GM23338 (cell line): Measurements from ENCODE around the gene UBL7. TPM values are rescaled to one million over a fixed set of nuclear protein-coding genes. Genes with fewer than 3 reads are reported as not detected.

Experiments used
- ATAC-seq: fragments of 200-7000 bp; cut with Tn5 transposase; 3 replicates; pipeline ENCODE4 v1.9.1; 2020
- DNase-seq: peaks from one replicate; pipeline ENCODE4 v3.0.0-alpha.2; 2015; ENCODE audit warnings: low spot score
- H2AFZ ChIP-seq: fragments of 200-600 bp; sonication (generic); 2 replicates; pipeline ENCODE4 v1.8.0; 2016; ENCODE audit warnings: antibody characterized with exemption, mild to moderate bottlenecking, moderate library complexity
- H3F3A ChIP-seq: fragments of 200-600 bp; sonication (generic); replicated peaks from 2 replicates; pipeline ENCODE4 v1.8.0; 2017; ENCODE audit warnings: antibody characterized with exemption, mixed run types, low read depth
- H3K27ac ChIP-seq: fragments of 200-600 bp; sonication (generic); 2 replicates; pipeline ENCODE4 v1.6.1; 2016; ENCODE audit warnings: low read depth
- H3K27me3 ChIP-seq: fragments of 200-600 bp; sonication (generic); 2 replicates; pipeline ENCODE4 v1.8.0; 2016; ENCODE audit warnings: mild to moderate bottlenecking, mixed run types, moderate library complexity; ENCODE audit not compliant: insufficient read depth
- H3K36me3 ChIP-seq: fragments of 200-600 bp; sonication (generic); 2 replicates; pipeline ENCODE4 v1.8.0; 2016; ENCODE audit warnings: mild to moderate bottlenecking; ENCODE audit not compliant: insufficient read depth
- H3K4me1 ChIP-seq: fragments of 200-600 bp; sonication (generic); 2 replicates; pipeline ENCODE4 v1.8.0; 2016; ENCODE audit warnings: mild to moderate bottlenecking, moderate library complexity; ENCODE audit not compliant: insufficient read depth
- H3K4me2 ChIP-seq: fragments of 200-600 bp; sonication (generic); 2 replicates; pipeline ENCODE4 v1.7.1; 2017; ENCODE audit warnings: mixed run types
- H3K4me3 ChIP-seq: fragments of 200-600 bp; sonication (generic); 2 replicates; pipeline ENCODE4 v1.6.1; 2016; ENCODE audit warnings: mixed run types
- H3K79me2 ChIP-seq: fragments of 200-600 bp; sonication (generic); replicated peaks from 2 replicates; pipeline ENCODE4 v1.8.0; 2017; ENCODE audit warnings: mild to moderate bottlenecking; ENCODE audit not compliant: insufficient read depth
- H3K9me2 ChIP-seq: fragments of 200-600 bp; sonication (generic); 2 replicates; pipeline ENCODE4 v1.8.0; 2017; ENCODE audit not compliant: insufficient read depth
- H4K20me1 ChIP-seq: fragments of 200-600 bp; sonication (generic); replicated peaks from 2 replicates; pipeline ENCODE4 v1.8.0; 2017; ENCODE audit warnings: mild to moderate bottlenecking; ENCODE audit not compliant: insufficient read depth
- H3K27ac Mint-ChIP-seq: 2 replicates; pipeline ENCODE4 v1.8.0; 2020; ENCODE audit warnings: inconsistent platforms, mild to moderate bottlenecking, moderate library complexity, mixed read lengths
- H3K27me3 Mint-ChIP-seq: 3 replicates; pipeline ENCODE4 v1.8.0; 2022; ENCODE audit warnings: low read depth, mild to moderate bottlenecking, moderate library complexity, mixed read lengths, inconsistent platforms; ENCODE audit not compliant: insufficient read depth, poor library complexity
- H3K36me3 Mint-ChIP-seq: 3 replicates; pipeline ENCODE4 v1.8.0; 2021; ENCODE audit warnings: low read depth, mild to moderate bottlenecking, inconsistent platforms, moderate library complexity, mixed read lengths
- H3K4me1 Mint-ChIP-seq: 3 replicates; pipeline ENCODE4 v1.8.0; 2020; ENCODE audit warnings: mild to moderate bottlenecking, inconsistent platforms, mixed read lengths
- H3K4me3 Mint-ChIP-seq: 3 replicates; pipeline ENCODE4 v1.8.0; 2021; ENCODE audit warnings: moderate library complexity, mild to moderate bottlenecking, inconsistent platforms, mixed read lengths
- H3K9me3 Mint-ChIP-seq: 3 replicates; pipeline ENCODE4 v1.8.0; 2020; ENCODE audit warnings: moderate library complexity, mild to moderate bottlenecking, inconsistent platforms, mixed read lengths
- CREB1 ChIP-seq: fragments of 250-450 bp; sonication (Bioruptor Pico); IDR thresholded peaks from 2 replicates; pipeline ENCODE4 v1.5.0; 2020; ENCODE audit warnings: low read depth, mild to moderate bottlenecking, moderate library complexity
- EZH2 ChIP-seq: fragments of 200-600 bp; sonication (generic); IDR thresholded peaks from one replicate; pipeline ENCODE4 v1.8.0; 2017; ENCODE audit warnings: antibody characterized with exemption, mild to moderate bottlenecking, low read depth; ENCODE audit not compliant: unreplicated experiment
- EZH2phosphoT487 ChIP-seq: fragments of 200-600 bp; sonication (generic); IDR thresholded peaks from one replicate; pipeline ENCODE4 v1.8.1; 2018; ENCODE audit warnings: antibody characterized with exemption; ENCODE audit not compliant: unreplicated experiment
- JUNB ChIP-seq: IDR thresholded peaks from one replicate; pipeline ENCODE4 v1.6.1; 2016; ENCODE audit warnings: antibody characterized with exemption; ENCODE audit not compliant: unreplicated experiment
- NANOG ChIP-seq: IDR thresholded peaks from 2 replicates; pipeline ENCODE4 v1.6.1; 2016; ENCODE audit warnings: antibody characterized with exemption, borderline replicate concordance
- POLR2AphosphoS5 ChIP-seq: IDR thresholded peaks from 2 replicates; pipeline ENCODE4 v1.6.1; 2016; ENCODE audit warnings: antibody characterized with exemption, low read depth
- STAT1 ChIP-seq: IDR thresholded peaks from one replicate; pipeline ENCODE4 v1.6.1; 2016; ENCODE audit warnings: antibody characterized with exemption; ENCODE audit not compliant: unreplicated experiment
- ZNF114 ChIP-seq: fragments of 250-450 bp; sonication (Bioruptor Pico); IDR thresholded peaks from 2 replicates; pipeline ENCODE4 v1.5.0; 2020; ENCODE audit warnings: mild to moderate bottlenecking, moderate library complexity
- ZNF331 ChIP-seq: fragments of 250-450 bp; sonication (Bioruptor Pico); IDR thresholded peaks from 2 replicates; pipeline ENCODE4 v1.5.0; 2020; ENCODE audit warnings: low read depth, mild to moderate bottlenecking, moderate library complexity
- polyA plus RNA-seq: library from polyadenylated mRNA; unstranded; fragments of >200 nt; fragmentation: Nextera tagmentation; extraction: Ambion mirVana; gene quantifications from 2 replicates; pipeline ENCODE4 v1.2.1, GENCODE V29; 2016
- total RNA-seq: library from RNA; depleted of rRNA; stranded (reverse); fragments of >200 nt; shearing (Covaris generic); gene quantifications from 2 replicates; pipeline ENCODE4 v1.2.3, GENCODE V29; 2014
- TF ChIP-seq, protein P1 (sequence below), 2 experiments: fragments of 200-600 bp in 1 of 2; sonication (generic) in 1 of 2; conservative IDR thresholded peaks; 2 replicates each; pipeline versions ENCODE4 v1.5.1 to v1.6.1; 2016 to 2017; ENCODE audit warnings: antibody characterized with exemption in 2 of 2, low read depth in 2 of 2, mild to moderate bottlenecking in 2 of 2, moderate library complexity in 1 of 2
- TF ChIP-seq, protein P2 (sequence below): IDR thresholded peaks from one replicate; pipeline ENCODE4 v1.6.1; 2018; ENCODE audit warnings: antibody characterized with exemption; ENCODE audit not compliant: unreplicated experiment
- TF ChIP-seq, protein P3 (sequence below): IDR thresholded peaks from 2 replicates; pipeline ENCODE4 v1.6.1; 2016; ENCODE audit warnings: antibody characterized with exemption
- TF ChIP-seq, protein P4 (sequence below): fragments of 250-450 bp; sonication (Bioruptor Pico); IDR thresholded peaks from 2 replicates; pipeline ENCODE4 v1.5.0; 2020; ENCODE audit warnings: mild to moderate bottlenecking, moderate library complexity

Gene UBL7
- total and polyA plus RNA-seq, 2 experiments from 2014 or later: 73.7 to 99.2 TPM

DNA sequence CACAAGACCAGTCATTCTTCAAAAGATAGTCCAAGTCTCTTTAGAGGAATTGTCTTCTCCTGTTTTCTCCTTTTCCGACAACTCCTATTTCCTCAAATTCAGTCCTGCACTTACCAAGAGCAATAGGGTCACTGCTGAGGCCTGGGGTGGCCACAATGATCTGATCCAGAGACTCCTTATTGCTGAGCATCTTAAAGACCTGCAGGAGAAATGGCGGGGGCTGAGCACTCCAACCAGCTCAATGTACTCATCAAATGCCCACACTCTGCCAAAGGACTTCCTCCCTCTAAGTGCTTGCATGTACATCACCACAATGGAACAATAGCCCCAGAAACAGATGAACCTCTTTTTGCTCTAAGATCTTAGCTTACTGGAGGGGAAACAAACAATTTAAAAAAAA, 9.6 kb downstream of the UBL7 start:
- H2AFZ ChIP-seq: no peak overlapping the region
- H3K79me2 ChIP-seq: no peaks in the 10 kb centered on the region
- no peaks in the 10 kb centered on the region; the same call in 1 of the 2 replicates for H3K4me1 ChIP-seq
- no peak for ATAC-seq
- TF ChIP-seq ZNF114 (CRISPR knock-in tag) (no peak), JUNB (no peak), NANOG (no peak), EZH2 (no peak), POLR2AphosphoS5 (no peak), ZNF331 (CRISPR knock-in tag) (no peak), CREB1 (CRISPR knock-in tag) (no peak), EZH2phosphoT487 (no peak), STAT1 (no peak)
- TF ChIP-seq, protein P1, sequence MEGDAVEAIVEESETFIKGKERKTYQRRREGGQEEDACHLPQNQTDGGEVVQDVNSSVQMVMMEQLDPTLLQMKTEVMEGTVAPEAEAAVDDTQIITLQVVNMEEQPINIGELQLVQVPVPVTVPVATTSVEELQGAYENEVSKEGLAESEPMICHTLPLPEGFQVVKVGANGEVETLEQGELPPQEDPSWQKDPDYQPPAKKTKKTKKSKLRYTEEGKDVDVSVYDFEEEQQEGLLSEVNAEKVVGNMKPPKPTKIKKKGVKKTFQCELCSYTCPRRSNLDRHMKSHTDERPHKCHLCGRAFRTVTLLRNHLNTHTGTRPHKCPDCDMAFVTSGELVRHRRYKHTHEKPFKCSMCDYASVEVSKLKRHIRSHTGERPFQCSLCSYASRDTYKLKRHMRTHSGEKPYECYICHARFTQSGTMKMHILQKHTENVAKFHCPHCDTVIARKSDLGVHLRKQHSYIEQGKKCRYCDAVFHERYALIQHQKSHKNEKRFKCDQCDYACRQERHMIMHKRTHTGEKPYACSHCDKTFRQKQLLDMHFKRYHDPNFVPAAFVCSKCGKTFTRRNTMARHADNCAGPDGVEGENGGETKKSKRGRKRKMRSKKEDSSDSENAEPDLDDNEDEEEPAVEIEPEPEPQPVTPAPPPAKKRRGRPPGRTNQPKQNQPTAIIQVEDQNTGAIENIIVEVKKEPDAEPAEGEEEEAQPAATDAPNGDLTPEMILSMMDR (conservative IDR thresholded peaks at IDR 0.05; ENCODE audit: low read depth in 2 of 2): no peak
- TF ChIP-seq, protein P2, sequence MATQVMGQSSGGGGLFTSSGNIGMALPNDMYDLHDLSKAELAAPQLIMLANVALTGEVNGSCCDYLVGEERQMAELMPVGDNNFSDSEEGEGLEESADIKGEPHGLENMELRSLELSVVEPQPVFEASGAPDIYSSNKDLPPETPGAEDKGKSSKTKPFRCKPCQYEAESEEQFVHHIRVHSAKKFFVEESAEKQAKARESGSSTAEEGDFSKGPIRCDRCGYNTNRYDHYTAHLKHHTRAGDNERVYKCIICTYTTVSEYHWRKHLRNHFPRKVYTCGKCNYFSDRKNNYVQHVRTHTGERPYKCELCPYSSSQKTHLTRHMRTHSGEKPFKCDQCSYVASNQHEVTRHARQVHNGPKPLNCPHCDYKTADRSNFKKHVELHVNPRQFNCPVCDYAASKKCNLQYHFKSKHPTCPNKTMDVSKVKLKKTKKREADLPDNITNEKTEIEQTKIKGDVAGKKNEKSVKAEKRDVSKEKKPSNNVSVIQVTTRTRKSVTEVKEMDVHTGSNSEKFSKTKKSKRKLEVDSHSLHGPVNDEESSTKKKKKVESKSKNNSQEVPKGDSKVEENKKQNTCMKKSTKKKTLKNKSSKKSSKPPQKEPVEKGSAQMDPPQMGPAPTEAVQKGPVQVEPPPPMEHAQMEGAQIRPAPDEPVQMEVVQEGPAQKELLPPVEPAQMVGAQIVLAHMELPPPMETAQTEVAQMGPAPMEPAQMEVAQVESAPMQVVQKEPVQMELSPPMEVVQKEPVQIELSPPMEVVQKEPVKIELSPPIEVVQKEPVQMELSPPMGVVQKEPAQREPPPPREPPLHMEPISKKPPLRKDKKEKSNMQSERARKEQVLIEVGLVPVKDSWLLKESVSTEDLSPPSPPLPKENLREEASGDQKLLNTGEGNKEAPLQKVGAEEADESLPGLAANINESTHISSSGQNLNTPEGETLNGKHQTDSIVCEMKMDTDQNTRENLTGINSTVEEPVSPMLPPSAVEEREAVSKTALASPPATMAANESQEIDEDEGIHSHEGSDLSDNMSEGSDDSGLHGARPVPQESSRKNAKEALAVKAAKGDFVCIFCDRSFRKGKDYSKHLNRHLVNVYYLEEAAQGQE: no peak
- TF ChIP-seq, protein P3, sequence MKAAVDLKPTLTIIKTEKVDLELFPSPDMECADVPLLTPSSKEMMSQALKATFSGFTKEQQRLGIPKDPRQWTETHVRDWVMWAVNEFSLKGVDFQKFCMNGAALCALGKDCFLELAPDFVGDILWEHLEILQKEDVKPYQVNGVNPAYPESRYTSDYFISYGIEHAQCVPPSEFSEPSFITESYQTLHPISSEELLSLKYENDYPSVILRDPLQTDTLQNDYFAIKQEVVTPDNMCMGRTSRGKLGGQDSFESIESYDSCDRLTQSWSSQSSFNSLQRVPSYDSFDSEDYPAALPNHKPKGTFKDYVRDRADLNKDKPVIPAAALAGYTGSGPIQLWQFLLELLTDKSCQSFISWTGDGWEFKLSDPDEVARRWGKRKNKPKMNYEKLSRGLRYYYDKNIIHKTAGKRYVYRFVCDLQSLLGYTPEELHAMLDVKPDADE: no peak
- TF ChIP-seq, protein P4, sequence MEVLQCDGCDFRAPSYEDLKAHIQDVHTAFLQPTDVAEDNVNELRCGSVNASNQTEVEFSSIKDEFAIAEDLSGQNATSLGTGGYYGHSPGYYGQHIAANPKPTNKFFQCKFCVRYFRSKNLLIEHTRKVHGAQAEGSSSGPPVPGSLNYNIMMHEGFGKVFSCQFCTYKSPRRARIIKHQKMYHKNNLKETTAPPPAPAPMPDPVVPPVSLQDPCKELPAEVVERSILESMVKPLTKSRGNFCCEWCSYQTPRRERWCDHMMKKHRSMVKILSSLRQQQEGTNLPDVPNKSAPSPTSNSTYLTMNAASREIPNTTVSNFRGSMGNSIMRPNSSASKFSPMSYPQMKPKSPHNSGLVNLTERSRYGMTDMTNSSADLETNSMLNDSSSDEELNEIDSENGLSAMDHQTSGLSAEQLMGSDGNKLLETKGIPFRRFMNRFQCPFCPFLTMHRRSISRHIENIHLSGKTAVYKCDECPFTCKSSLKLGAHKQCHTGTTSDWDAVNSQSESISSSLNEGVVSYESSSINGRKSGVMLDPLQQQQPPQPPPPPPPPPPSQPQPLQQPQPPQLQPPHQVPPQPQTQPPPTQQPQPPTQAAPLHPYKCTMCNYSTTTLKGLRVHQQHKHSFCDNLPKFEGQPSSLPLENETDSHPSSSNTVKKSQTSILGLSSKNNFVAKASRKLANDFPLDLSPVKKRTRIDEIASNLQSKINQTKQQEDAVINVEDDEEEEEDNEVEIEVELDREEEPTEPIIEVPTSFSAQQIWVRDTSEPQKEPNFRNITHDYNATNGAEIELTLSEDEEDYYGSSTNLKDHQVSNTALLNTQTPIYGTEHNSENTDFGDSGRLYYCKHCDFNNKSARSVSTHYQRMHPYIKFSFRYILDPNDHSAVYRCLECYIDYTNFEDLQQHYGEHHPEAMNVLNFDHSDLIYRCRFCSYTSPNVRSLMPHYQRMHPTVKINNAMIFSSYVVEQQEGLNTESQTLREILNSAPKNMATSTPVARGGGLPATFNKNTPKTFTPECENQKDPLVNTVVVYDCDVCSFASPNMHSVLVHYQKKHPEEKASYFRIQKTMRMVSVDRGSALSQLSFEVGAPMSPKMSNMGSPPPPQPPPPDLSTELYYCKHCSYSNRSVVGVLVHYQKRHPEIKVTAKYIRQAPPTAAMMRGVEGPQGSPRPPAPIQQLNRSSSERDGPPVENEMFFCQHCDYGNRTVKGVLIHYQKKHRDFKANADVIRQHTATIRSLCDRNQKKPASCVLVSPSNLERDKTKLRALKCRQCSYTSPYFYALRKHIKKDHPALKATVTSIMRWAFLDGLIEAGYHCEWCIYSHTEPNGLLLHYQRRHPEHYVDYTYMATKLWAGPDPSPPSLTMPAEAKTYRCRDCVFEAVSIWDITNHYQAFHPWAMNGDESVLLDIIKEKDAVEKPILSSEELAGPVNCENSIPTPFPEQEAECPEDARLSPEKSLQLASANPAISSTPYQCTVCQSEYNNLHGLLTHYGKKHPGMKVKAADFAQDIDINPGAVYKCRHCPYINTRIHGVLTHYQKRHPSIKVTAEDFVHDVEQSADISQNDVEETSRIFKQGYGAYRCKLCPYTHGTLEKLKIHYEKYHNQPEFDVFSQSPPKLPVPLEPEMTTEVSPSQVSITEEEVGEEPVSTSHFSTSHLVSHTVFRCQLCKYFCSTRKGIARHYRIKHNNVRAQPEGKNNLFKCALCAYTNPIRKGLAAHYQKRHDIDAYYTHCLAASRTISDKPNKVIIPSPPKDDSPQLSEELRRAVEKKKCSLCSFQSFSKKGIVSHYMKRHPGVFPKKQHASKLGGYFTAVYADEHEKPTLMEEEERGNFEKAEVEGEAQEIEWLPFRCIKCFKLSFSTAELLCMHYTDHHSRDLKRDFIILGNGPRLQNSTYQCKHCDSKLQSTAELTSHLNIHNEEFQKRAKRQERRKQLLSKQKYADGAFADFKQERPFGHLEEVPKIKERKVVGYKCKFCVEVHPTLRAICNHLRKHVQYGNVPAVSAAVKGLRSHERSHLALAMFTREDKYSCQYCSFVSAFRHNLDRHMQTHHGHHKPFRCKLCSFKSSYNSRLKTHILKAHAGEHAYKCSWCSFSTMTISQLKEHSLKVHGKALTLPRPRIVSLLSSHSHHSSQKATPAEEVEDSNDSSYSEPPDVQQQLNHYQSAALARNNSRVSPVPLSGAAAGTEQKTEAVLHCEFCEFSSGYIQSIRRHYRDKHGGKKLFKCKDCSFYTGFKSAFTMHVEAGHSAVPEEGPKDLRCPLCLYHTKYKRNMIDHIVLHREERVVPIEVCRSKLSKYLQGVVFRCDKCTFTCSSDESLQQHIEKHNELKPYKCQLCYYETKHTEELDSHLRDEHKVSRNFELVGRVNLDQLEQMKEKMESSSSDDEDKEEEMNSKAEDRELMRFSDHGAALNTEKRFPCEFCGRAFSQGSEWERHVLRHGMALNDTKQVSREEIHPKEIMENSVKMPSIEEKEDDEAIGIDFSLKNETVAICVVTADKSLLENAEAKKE (CRISPR knock-in tag): no peak
- no peak for DNase-seq
- no peaks in the 10 kb centered on the region for H3K9me2 ChIP-seq
- H3K27me3 ChIP-seq: no peaks in the 10 kb centered on the region
- Mint-ChIP-seq H3K4me3 (no peak overlapping the region), H3K36me3 (peaks cover 44% of the 10 kb centered on the region), H3K27ac (no peak overlapping the region), H3K9me3 (no peaks in the 10 kb centered on the region; the same call in 2 of the 3 replicates), H3K4me1 (peaks cover 9% of the 10 kb centered on the region), H3K27me3 (no peaks in the 10 kb centered on the region)
- H3K27ac ChIP-seq: no peak overlapping the region
- H3F3A ChIP-seq: 0 out of 2 replicates have a peak, but pooled peaks cover 2% of the 10 kb centered on the region
- H3K36me3 ChIP-seq: no peaks in the 10 kb centered on the region
- H4K20me1 ChIP-seq: no peaks in the 10 kb centered on the region; the same call in none of the 2 replicates
- H3K4me3 ChIP-seq: no peak overlapping the region
- H3K4me2 ChIP-seq: no peak overlapping the region
